Spinal cord (tissue), 10 donors: ENCODE results near the gene FBRSL1. TPM values are rescaled to one million over a fixed set of nuclear protein-coding genes. Genes with fewer than 3 reads are reported as not detected.

ENCODE experiments used
- DNase-seq, 6 donors: peaks; one replicate each; pipeline versions ENCODE4 v3.0.0 to v3.0.0-alpha.2; 2013 to 2015; ENCODE audit warnings: low spot score in 6 of 6, low read depth in 4 of 6
- H3K27ac ChIP-seq: one replicate; pipeline ENCODE4 v1.5.1; 2013; ENCODE audit warnings: low read depth, low read length, control low read depth
- H3K27me3 ChIP-seq: one replicate; pipeline ENCODE4 v1.6.1; 2013; ENCODE audit warnings: low read length; ENCODE audit not compliant: control insufficient read depth, insufficient read depth
- H3K36me3 ChIP-seq: one replicate; pipeline ENCODE4 v1.6.1; 2013; ENCODE audit warnings: low read length; ENCODE audit not compliant: control insufficient read depth, insufficient read depth
- H3K4me1 ChIP-seq: one replicate; pipeline ENCODE4 v1.6.1; 2013; ENCODE audit warnings: low read length; ENCODE audit not compliant: control insufficient read depth, insufficient read depth
- H3K4me3 ChIP-seq: one replicate; pipeline ENCODE4 v1.5.1; 2013; ENCODE audit warnings: low read depth, low read length, control low read depth
- H3K9me3 ChIP-seq: one replicate; pipeline ENCODE4 v1.6.1; 2013; ENCODE audit warnings: low read length; ENCODE audit not compliant: control insufficient read depth, insufficient read depth
- WGBS: methylation state at CpG from one replicate; pipeline ENCODE4 v1.1.5; 2013; ENCODE audit warnings: missing lambda C conversion rate; ENCODE audit not compliant: insufficient coverage; 5-methylcytosine and 5-hydroxymethylcytosine counted together
- polyA plus RNA-seq, 2 donors: library from polyadenylated mRNA; unstranded; fragments of 120-200 nt; gene quantifications; one replicate each; pipeline ENCODE4 v1.2.1, GENCODE V29; 2013; ENCODE audit not compliant: insufficient read length in 2 of 2
- total RNA-seq, 2 donors: library from RNA; depleted of rRNA in 1 of 2; stranded (reverse); fragments of 120-200 nt in 1 of 2; fragments of >200 nt in 1 of 2; gene quantifications; one replicate each; pipeline versions ENCODE4 v1.2.3 to v1.2.4, GENCODE V29; 2013 to 2014
- donor health status: healthy.

The FBRSL1 gene
- total and polyA plus RNA-seq, 4 donors, result 4.1 to 106 (median 54.0) TPM

GRCh38 chr12:132542661-132543060 lies 52.7 kb downstream of the FBRSL1 start:
- H3K4me1 ChIP-seq, result peaks cover 62% of the 10 kb centered on the region
- no peaks in the 10 kb centered on the region for H3K9me3 ChIP-seq
- no peak overlapping the region for H3K27ac ChIP-seq
- no peaks in the 10 kb centered on the region for H3K27me3 ChIP-seq
- peaks cover 62% of the 10 kb centered on the region for H3K36me3 ChIP-seq
- peak in 1 of 6 donors; percentile 61 for DNase-seq
- H3K4me3 ChIP-seq, result no peak overlapping the region
- WGBS, result 58% methylated on average over 9 of the region's 9 CpGs

GRCh38 chr12:132543298-132544079 lies 53.5 kb downstream of the FBRSL1 start:
- Histone ChIP-seq H3K27me3 (no peaks in the 10 kb centered on the region), H3K4me1 (peaks cover 55% of the 10 kb centered on the region), H3K9me3 (no peaks in the 10 kb centered on the region), H3K4me3 (no peak overlapping the region), H3K36me3 (peaks cover 62% of the 10 kb centered on the region), H3K27ac (no peak overlapping the region)
- 82% methylated on average over 19 of the region's 27 CpGs for WGBS
- no peak for DNase-seq

DNA sequence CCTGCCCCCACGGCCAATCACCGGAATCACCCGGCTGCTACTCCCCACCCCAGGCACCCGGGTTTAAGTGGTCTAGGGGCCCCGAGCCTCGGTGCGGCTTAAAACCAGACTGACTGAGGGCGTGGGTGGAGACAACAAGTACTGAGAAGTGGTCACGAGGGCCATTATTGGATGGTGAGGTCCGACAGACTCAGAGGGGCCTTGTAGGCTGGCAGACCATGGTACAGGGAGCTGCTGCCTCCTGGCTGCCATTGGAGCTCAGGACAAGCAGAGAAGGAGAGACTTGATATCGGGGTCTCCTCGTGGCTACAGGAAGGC lies 54.1 kb downstream of the FBRSL1 start:
- H3K4me3 ChIP-seq, result no peak overlapping the region
- H3K36me3 ChIP-seq, result peaks cover 62% of the 10 kb centered on the region
- H3K4me1 ChIP-seq, result peaks cover 53% of the 10 kb centered on the region
- WGBS, result 76% methylated on average over 7 of the region's 12 CpGs
- no peaks in the 10 kb centered on the region for H3K9me3 ChIP-seq
- H3K27me3 ChIP-seq, result no peaks in the 10 kb centered on the region
- H3K27ac ChIP-seq, result no peak overlapping the region
- DNase-seq, result peak in 1 of 6 donors; percentile 35

DNA sequence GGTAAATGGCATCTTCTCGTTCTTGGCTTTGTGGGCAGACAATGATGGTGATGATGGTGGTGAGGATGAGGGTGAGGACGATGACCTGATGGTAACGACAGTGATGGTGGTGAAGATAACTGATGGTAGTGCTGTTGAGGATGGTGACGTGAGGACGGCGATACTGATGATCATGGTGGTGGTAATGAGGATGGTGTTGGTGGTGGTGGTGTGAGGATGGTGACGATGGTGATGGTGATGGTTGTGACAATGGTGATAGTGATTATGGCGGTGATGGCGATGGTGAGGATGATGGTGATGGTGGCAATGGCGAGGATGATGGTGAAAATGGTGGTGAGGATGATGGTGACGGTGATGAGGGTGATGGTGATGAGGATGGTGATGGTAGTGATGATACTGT lies 54.5 kb downstream of the FBRSL1 start:
- no peak overlapping the region for H3K4me3 ChIP-seq
- H3K9me3 ChIP-seq, result no peaks in the 10 kb centered on the region
- peaks cover 65% of the 10 kb centered on the region for H3K36me3 ChIP-seq
- H3K27me3 ChIP-seq, result no peaks in the 10 kb centered on the region
- no peak overlapping the region for H3K27ac ChIP-seq
- peaks cover 53% of the 10 kb centered on the region for H3K4me1 ChIP-seq
- DNase-seq, result no peak
- WGBS, result 97% methylated on average over 9 of the region's 11 CpGs

DNA sequence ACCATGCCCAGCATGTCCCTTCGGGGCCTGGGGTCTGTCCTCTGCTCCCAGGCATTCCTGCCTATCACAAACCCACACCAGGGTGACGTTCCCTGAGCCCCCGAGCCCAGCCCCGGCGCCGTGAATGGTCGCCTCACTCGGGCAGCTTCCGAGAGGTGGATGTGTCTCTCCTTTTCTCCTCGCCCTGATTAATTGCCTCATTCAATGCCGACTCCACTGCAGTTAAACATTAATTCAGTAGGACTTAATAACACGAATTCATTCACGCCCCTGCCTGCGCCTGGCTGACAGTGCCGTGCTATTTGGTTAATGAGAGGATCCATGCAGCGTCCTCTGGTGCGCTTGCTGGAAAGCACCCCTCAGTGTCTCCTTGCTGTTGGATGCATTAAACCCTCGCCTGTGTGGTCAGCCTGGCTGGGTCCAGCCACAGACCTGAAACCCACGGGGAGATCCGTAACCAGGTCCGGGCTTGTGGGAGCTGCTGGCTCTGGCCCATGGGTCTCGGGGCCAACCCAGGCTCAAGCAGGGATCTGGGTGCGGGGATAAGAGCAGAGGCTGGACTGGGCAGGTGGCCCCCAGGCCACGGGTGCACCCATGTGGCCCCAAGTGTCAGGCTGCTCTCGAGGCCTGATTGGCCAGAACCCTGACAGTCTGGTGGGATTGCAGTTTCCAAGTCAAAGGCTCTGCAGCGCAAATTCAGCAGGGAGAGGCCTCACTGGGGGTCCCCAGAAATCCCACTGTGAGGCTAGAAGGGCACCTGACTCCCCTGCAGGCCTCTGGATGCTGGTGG lies 55.4 kb downstream of the FBRSL1 start:
- Histone ChIP-seq H3K9me3 (no peaks in the 10 kb centered on the region), H3K36me3 (peaks cover 73% of the 10 kb centered on the region), H3K4me3 (no peak overlapping the region), H3K4me1 (peaks cover 59% of the 10 kb centered on the region), H3K27ac (no peak overlapping the region), H3K27me3 (no peaks in the 10 kb centered on the region)
- peak in 1 of 6 donors; percentile 91 for DNase-seq
- 63% methylated on average over 16 of the region's 26 CpGs for WGBS

- no peak overlapping the region for H3K27ac ChIP-seq
- H3K4me1 ChIP-seq, result peaks cover 65% of the 10 kb centered on the region
- no peak for DNase-seq
Observed at GRCh38 chr12:132545955-132546354, 56.0 kb downstream of the FBRSL1 start.

GRCh38 chr12:132546647-132547046 lies 56.7 kb downstream of the FBRSL1 start:
- Histone ChIP-seq H3K36me3 (peaks cover 74% of the 10 kb centered on the region), H3K4me3 (no peak overlapping the region), H3K4me1 (peaks cover 72% of the 10 kb centered on the region), H3K27ac (no peak overlapping the region), H3K9me3 (no peaks in the 10 kb centered on the region), H3K27me3 (no peaks in the 10 kb centered on the region)
- 38% methylated on average over 16 of the region's 19 CpGs for WGBS
- DNase-seq, result peak in 2 of 6 donors; percentile 52 to 64

More at GRCh38 chr12:132545955-132546354, 56.0 kb downstream of the FBRSL1 start:
- Histone ChIP-seq H3K27me3 (no peaks in the 10 kb centered on the region), H3K9me3 (no peaks in the 10 kb centered on the region), H3K4me3 (no peak overlapping the region), H3K36me3 (peaks cover 74% of the 10 kb centered on the region)
- WGBS, result 84% methylated on average over 13 of the region's 13 CpGs

DNA sequence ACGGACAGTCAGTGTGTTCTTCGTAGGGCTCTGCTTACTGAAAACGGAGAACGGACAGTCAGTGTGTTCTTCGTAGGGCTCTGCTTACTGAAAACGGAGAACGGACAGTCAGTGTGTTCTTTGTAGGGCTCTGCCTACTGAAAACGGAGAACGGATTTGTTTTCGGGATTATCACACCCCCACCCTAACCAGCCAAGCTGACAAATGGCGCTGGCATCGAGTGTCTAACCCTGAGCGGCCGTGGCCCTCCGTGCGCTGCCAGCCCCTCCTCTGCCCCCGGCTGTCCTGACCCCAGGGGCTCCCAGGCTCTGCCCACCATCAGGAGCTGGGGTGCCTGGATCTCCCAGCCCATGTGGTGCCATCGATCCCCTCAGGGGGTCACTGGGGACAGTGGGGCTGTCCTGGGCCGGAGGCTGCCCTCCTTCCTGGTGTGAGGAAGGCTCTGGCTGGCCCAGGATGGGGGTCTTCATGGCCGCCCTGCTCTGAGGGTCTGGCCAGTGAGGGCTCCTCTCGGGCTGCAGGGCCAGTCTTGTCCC lies 57.3 kb downstream of the FBRSL1 start:
- no peak overlapping the region for H3K4me3 ChIP-seq
- H3K27ac ChIP-seq, result no peak overlapping the region
- H3K9me3 ChIP-seq, result no peaks in the 10 kb centered on the region
- DNase-seq, result no peak
- peaks cover 73% of the 10 kb centered on the region for H3K4me1 ChIP-seq
- H3K27me3 ChIP-seq, result no peaks in the 10 kb centered on the region
- 65% methylated on average over 13 of the region's 21 CpGs for WGBS
- peaks cover 75% of the 10 kb centered on the region for H3K36me3 ChIP-seq

- WGBS, result 91% methylated on average over 27 of the region's 28 CpGs
- peaks cover 75% of the 10 kb centered on the region for H3K36me3 ChIP-seq
- no peak overlapping the region for H3K4me3 ChIP-seq
- H3K4me1 ChIP-seq, result peaks cover 63% of the 10 kb centered on the region
- H3K27me3 ChIP-seq, result no peaks in the 10 kb centered on the region
- no peaks in the 10 kb centered on the region for H3K9me3 ChIP-seq
- H3K27ac ChIP-seq, result no peak overlapping the region
- no peak for DNase-seq
Observed at GRCh38 chr12:132548430-132549058, 58.6 kb downstream of the FBRSL1 start.
